SU-DHL-6 (cell line): ENCODE data around the gene TAF8.

Source experiments
- EZH2phosphoT487 ChIP-seq: fragments of 200-600 bp; sonication (generic), shearing (Covaris generic); conservative IDR thresholded peaks from 2 replicates; pipeline ENCODE4 v1.6.1; 2018; ENCODE audit warnings: mild to moderate bottlenecking, antibody characterized with exemption, low read length, moderate library complexity, mixed read lengths
- TF ChIP-seq, protein P1 (sequence below): fragments of 200-600 bp; sonication (generic); IDR thresholded peaks from one replicate; pipeline ENCODE4 v1.5.1; 2017; ENCODE audit warnings: antibody characterized with exemption, mild to moderate bottlenecking, low read length, moderate library complexity; ENCODE audit not compliant: insufficient read depth, poor library complexity, severe bottlenecking

DNA sequence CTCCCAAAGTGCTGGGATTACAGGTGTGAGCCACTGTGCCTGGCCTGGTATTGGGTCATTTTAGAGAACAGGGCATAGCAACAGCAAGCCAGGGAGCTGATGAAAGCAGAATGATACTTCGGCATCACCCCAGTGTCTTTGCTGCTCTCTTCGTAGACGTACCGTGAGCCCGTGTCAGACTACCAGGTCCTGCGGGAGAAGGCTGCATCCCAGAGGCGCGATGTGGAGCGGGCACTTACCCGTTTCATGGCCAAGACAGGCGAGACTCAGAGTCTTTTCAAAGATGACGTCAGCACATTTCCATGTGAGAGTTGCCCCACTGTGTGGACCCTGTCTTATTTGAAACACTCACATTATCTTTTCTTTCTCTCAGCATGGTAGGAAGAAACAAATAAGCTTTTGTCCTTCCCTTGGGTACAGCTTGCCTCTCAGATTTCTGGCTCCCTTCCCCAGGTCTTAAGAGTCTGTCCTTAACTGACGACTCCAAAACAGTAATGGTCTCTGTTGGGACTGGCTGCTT is 15.9 kb downstream of the TAF8 start:
- TF ChIP-seq, protein P1, sequence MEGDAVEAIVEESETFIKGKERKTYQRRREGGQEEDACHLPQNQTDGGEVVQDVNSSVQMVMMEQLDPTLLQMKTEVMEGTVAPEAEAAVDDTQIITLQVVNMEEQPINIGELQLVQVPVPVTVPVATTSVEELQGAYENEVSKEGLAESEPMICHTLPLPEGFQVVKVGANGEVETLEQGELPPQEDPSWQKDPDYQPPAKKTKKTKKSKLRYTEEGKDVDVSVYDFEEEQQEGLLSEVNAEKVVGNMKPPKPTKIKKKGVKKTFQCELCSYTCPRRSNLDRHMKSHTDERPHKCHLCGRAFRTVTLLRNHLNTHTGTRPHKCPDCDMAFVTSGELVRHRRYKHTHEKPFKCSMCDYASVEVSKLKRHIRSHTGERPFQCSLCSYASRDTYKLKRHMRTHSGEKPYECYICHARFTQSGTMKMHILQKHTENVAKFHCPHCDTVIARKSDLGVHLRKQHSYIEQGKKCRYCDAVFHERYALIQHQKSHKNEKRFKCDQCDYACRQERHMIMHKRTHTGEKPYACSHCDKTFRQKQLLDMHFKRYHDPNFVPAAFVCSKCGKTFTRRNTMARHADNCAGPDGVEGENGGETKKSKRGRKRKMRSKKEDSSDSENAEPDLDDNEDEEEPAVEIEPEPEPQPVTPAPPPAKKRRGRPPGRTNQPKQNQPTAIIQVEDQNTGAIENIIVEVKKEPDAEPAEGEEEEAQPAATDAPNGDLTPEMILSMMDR, result no peak
- no peak for TF ChIP-seq EZH2phosphoT487
